Cerebellar nuclear complex (tissue), 1 donor: Measurements from ENCODE around the gene DNAAF3.
A peak's percentile ranks its signal among the peaks of the same experiment; 100 is the strongest.
"Not testable (repeated sequence)": the region's sequence is repeated elsewhere in the genome, so short reads cannot be mapped to it uniquely, and the experiment has no call there.

Experiments
- DNase-seq, 2 experiments: peaks; one replicate each; lab custom pipeline; 2025; lab: John Stamatoyannopoulos, UW

The DNAAF3 gene

GRCh38 chr19:55166530-55167268 is at the start of gene DNAAF3:
DNAAF3 (minus strand) TSS chr19:55166613; CDS start chr19:55166413, 200 bp downstream.
- DNase-seq = no peak

GRCh38 chr19:55213547-55213946 is 47.1 kb upstream of the DNAAF3 start:
- no peak for DNase-seq

GRCh38 chr19:55212447-55212846 is 46.0 kb upstream of the DNAAF3 start:
- no peak for DNase-seq

GRCh38 chr19:55209693-55210472 is 43.5 kb upstream of the DNAAF3 start:
- DNase-seq = no peak

GRCh38 chr19:55208880-55209692 is 42.7 kb upstream of the DNAAF3 start, which contains the start of gene PTPRH:
PTPRH (minus strand) TSS chr19:55209501; CDS start chr19:55209433, 68 bp downstream.
- DNase-seq = no peak

GRCh38 chr19:55206664-55207500 is 40.5 kb upstream of the DNAAF3 start:
- DNase-seq = no peak

GRCh38 chr19:55202199-55202598 is 35.8 kb upstream of the DNAAF3 start:
- DNase-seq = not testable (repeated sequence)

- no peak for DNase-seq
These were observed 33.3 kb upstream of the DNAAF3 start for GRCh38 chr19:55199620-55200204.

GRCh38 chr19:55198651-55199050 is 32.2 kb upstream of the DNAAF3 start:
- DNase-seq = no peak

- DNase-seq = no peak
These were observed 31.1 kb upstream of the DNAAF3 start for GRCh38 chr19:55197528-55197927.

- no peak for DNase-seq
These were observed 30.4 kb upstream of the DNAAF3 start for GRCh38 chr19:55196803-55197202.

GRCh38 chr19:55193481-55193880 is 27.1 kb upstream of the DNAAF3 start:
- DNase-seq = no peak

GRCh38 chr19:55189403-55189835 is 23.0 kb upstream of the DNAAF3 start:
- no peak for DNase-seq

- no peak for DNase-seq
These were observed 22.2 kb upstream of the DNAAF3 start for GRCh38 chr19:55188625-55189024.

- DNase-seq = no peak
These were observed 19.7 kb upstream of the DNAAF3 start for GRCh38 chr19:55186080-55186479.

- DNase-seq = no peak
These were observed 15.3 kb upstream of the DNAAF3 start for GRCh38 chr19:55181740-55182139.

- DNase-seq = no peak
These were observed 13.4 kb upstream of the DNAAF3 start, which contains the start of gene SYT5 for GRCh38 chr19:55179606-55180484. SYT5 (minus strand) TSS chr19:55180289; CDS start chr19:55179041, 1,248 bp downstream.

- peak; percentile 72 to 81 for DNase-seq
These were observed 12.6 kb upstream of the DNAAF3 start for GRCh38 chr19:55178781-55179599.

- DNase-seq = no peak
These were observed 9.7 kb upstream of the DNAAF3 start for GRCh38 chr19:55176076-55176475.
